ENCODE results near the gene TUT7.

DNA sequence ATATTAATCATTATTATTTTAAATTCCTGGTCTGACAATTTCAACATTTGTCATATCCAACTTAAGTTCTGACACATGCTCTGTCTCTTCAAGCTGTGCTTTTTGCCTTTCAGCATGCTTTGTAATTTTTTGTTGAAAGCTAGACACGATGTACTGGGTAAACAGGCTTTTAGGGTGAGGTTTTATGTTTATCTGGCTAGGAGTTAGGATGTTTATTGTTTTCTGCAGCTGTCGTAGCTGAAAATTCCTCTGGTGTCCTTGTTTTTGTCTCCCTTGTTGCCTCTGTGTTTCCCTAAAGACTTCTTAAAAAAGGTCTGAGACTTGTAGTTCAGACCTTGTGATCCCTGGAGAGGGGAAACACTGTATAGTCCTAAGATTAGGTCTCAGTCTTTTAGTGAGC, 20.6 kb downstream of the TUT7 start:
- TF ChIP-seq, protein P1, sequence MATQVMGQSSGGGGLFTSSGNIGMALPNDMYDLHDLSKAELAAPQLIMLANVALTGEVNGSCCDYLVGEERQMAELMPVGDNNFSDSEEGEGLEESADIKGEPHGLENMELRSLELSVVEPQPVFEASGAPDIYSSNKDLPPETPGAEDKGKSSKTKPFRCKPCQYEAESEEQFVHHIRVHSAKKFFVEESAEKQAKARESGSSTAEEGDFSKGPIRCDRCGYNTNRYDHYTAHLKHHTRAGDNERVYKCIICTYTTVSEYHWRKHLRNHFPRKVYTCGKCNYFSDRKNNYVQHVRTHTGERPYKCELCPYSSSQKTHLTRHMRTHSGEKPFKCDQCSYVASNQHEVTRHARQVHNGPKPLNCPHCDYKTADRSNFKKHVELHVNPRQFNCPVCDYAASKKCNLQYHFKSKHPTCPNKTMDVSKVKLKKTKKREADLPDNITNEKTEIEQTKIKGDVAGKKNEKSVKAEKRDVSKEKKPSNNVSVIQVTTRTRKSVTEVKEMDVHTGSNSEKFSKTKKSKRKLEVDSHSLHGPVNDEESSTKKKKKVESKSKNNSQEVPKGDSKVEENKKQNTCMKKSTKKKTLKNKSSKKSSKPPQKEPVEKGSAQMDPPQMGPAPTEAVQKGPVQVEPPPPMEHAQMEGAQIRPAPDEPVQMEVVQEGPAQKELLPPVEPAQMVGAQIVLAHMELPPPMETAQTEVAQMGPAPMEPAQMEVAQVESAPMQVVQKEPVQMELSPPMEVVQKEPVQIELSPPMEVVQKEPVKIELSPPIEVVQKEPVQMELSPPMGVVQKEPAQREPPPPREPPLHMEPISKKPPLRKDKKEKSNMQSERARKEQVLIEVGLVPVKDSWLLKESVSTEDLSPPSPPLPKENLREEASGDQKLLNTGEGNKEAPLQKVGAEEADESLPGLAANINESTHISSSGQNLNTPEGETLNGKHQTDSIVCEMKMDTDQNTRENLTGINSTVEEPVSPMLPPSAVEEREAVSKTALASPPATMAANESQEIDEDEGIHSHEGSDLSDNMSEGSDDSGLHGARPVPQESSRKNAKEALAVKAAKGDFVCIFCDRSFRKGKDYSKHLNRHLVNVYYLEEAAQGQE (IDR thresholded peaks at IDR 0.05; ENCODE audit: insufficient read depth in 1 of 2, low read depth in 2 of 2, low read length in 2 of 2) = no peak
- TF ChIP-seq POLR2AphosphoS5 (IDR thresholded peaks at IDR 0.05; ENCODE audit: low read depth, low read length) (no peak), TAF1 (IDR thresholded peaks at IDR 0.05; ENCODE audit: borderline replicate concordance, insufficient read depth, low read length) (no peak), SIN3A (IDR thresholded peaks at IDR 0.05; ENCODE audit: borderline replicate concordance, insufficient read depth, low read length) (no peak)

Measured in PFSK-1 (cell line).